DND-41 (cell line): Measurements from ENCODE around the gene ABCA2.
A peak's percentile ranks its signal among the peaks of the same experiment; 100 is the strongest.

Source experiments
- ATAC-seq: fragments of 200-7000 bp; cut with Tn5 transposase; 3 replicates; pipeline ENCODE4 v1.9.1; 2021; ENCODE audit warnings: low read depth; ENCODE audit not compliant: insufficient read depth
- DNase-seq: peaks from one replicate; pipeline ENCODE4 v3.0.0-alpha.2; 2020
- H2AFZ ChIP-seq: 2 replicates; pipeline ENCODE4 v1.6.0; 2012; ENCODE audit warnings: low read depth, low read length
- H3K27ac ChIP-seq: 2 replicates; pipeline ENCODE4 v1.5.1; 2012; ENCODE audit warnings: low read length, inconsistent platforms
- H3K27me3 ChIP-seq: fragments of 200-600 bp; sonication (generic); 2 replicates; pipeline ENCODE4 v1.6.0; 2012; ENCODE audit warnings: low read length, mild to moderate bottlenecking, inconsistent platforms; ENCODE audit not compliant: insufficient read depth, poor library complexity
- H3K36me3 ChIP-seq: 2 replicates; pipeline ENCODE4 v1.5.1; 2012; ENCODE audit warnings: low read length, inconsistent platforms; ENCODE audit not compliant: insufficient read depth
- H3K4me1 ChIP-seq: 2 replicates; pipeline ENCODE4 v1.5.1; 2012; ENCODE audit warnings: mild to moderate bottlenecking, low read length; ENCODE audit not compliant: insufficient read depth
- H3K4me2 ChIP-seq: 2 replicates; pipeline ENCODE4 v1.6.0; 2012; ENCODE audit warnings: mild to moderate bottlenecking, moderate library complexity, low read length, inconsistent platforms; ENCODE audit not compliant: insufficient read depth
- H3K4me3 ChIP-seq, 2 experiments: fragments of 200-600 bp in 1 of 2; shearing (Covaris generic) in 1 of 2; 2 replicates each; pipeline ENCODE4 v1.5.1; 2012 to 2016; ENCODE audit warnings: inconsistent platforms in 2 of 2, low read length in 2 of 2, mild to moderate bottlenecking in 2 of 2, low read depth in 1 of 2, moderate library complexity in 1 of 2
- H3K79me2 ChIP-seq: 2 replicates; pipeline ENCODE4 v1.6.0; 2012; ENCODE audit warnings: low read length, inconsistent platforms; ENCODE audit not compliant: insufficient read depth
- H3K9ac ChIP-seq: 2 replicates; pipeline ENCODE4 v1.6.0; 2012; ENCODE audit warnings: low read depth, mild to moderate bottlenecking, inconsistent platforms, low read length, moderate library complexity
- H3K9me3 ChIP-seq: 2 replicates; pipeline ENCODE4 v1.5.1; 2012; ENCODE audit warnings: low read length, moderate library complexity, mild to moderate bottlenecking, inconsistent platforms; ENCODE audit not compliant: insufficient read depth, severe bottlenecking
- H4K20me1 ChIP-seq: 2 replicates; pipeline ENCODE4 v1.6.0; 2012; ENCODE audit warnings: low read length; ENCODE audit not compliant: insufficient read depth
- CTCF ChIP-seq: IDR thresholded peaks from 2 replicates; pipeline ENCODE4 v1.5.1; 2012; ENCODE audit warnings: borderline replicate concordance, low read length, moderate library complexity, mild to moderate bottlenecking; ENCODE audit not compliant: poor library complexity, severe bottlenecking; ENCODE audit errors: extremely low read depth
- EZH2 ChIP-seq: IDR thresholded peaks from 3 replicates; pipeline ENCODE4 v1.6.1; 2012; ENCODE audit warnings: borderline replicate concordance, low read depth, mild to moderate bottlenecking, moderate library complexity, low read length, inconsistent platforms; ENCODE audit not compliant: severe bottlenecking

ABCA2 gene

GRCh38 chr9:137027369-137028262 is at the start of gene ABCA2:
Gene ABCA2 (minus strand): TSS chr9:137028237. CDS start chr9:137028140, 97 bp downstream.
- no peaks in the 10 kb centered on the region for H3K79me2 ChIP-seq
- H3K9me3 ChIP-seq = no peaks in the 10 kb centered on the region
- H3K27ac ChIP-seq = peak within 1 kb of the TSS; percentile 56
- ATAC-seq (no peak; the same call in 2 of the 3 replicates), DNase-seq (no peak)
- H2AFZ ChIP-seq = peak within 1 kb of the TSS; percentile 98
- no peaks in the 10 kb centered on the region for H3K27me3 ChIP-seq
- no peaks in the 10 kb centered on the region for H3K36me3 ChIP-seq
- peak within 1 kb of the TSS; percentile 78 for H3K9ac ChIP-seq
- TF ChIP-seq CTCF (no peak), EZH2 (no peak)
- peak within 1 kb of the TSS; percentile 54 to 76 for H3K4me3 ChIP-seq
- peak within 1 kb of the TSS; percentile 100 for H3K4me2 ChIP-seq
- H3K4me1 ChIP-seq = peaks cover 28% of the 10 kb centered on the region
- H4K20me1 ChIP-seq = peaks cover 8% of the 10 kb centered on the region

- H3K9ac ChIP-seq = no peak within 1 kb of the TSS
- TF ChIP-seq EZH2 (no peak), CTCF (no peak)
- H3K79me2 ChIP-seq = no peaks in the 10 kb centered on the region
- ATAC-seq (no peak), DNase-seq (no peak)
- H4K20me1 ChIP-seq = no peaks in the 10 kb centered on the region
- no peak within 1 kb of the TSS for H2AFZ ChIP-seq
- H3K4me2 ChIP-seq = no peak within 1 kb of the TSS
- no peaks in the 10 kb centered on the region for H3K36me3 ChIP-seq
- no peaks in the 10 kb centered on the region for H3K9me3 ChIP-seq
- no peak within 1 kb of the TSS for H3K27ac ChIP-seq
- H3K4me1 ChIP-seq = no peaks in the 10 kb centered on the region
- H3K27me3 ChIP-seq = no peaks in the 10 kb centered on the region
- H3K4me3 ChIP-seq = no peak within 1 kb of the TSS
Observed at GRCh38 chr9:137077010-137077747, 49.1 kb upstream of the ABCA2 start, which contains the start of gene UAP1L1. Gene UAP1L1 (plus strand): TSS chr9:137077517. CDS start chr9:137077533, 16 bp downstream.

- no peaks in the 10 kb centered on the region for H3K36me3 ChIP-seq
- no peak overlapping the region for H3K4me2 ChIP-seq
- H3K4me3 ChIP-seq = no peak overlapping the region
- H3K9me3 ChIP-seq = no peaks in the 10 kb centered on the region
- DNase-seq (no peak), ATAC-seq (no peak)
- TF ChIP-seq CTCF = no peak
- TF ChIP-seq EZH2 = no peak
- no peaks in the 10 kb centered on the region for H4K20me1 ChIP-seq
- no peak overlapping the region for H3K27ac ChIP-seq
- H3K4me1 ChIP-seq = peaks cover under 1% of the 10 kb centered on the region
- H3K9ac ChIP-seq = no peak overlapping the region
- no peak overlapping the region for H2AFZ ChIP-seq
- no peaks in the 10 kb centered on the region for H3K27me3 ChIP-seq
- no peaks in the 10 kb centered on the region for H3K79me2 ChIP-seq
Observed at GRCh38 chr9:137076636-137077009, 48.6 kb upstream of the ABCA2 start.
